Measurements from ENCODE around the gene FUT9.

GRCh38 chr6:96086745-96087144 is 71.0 kb downstream of the FUT9 start:
- TF ChIP-seq POLR2A (IDR thresholded peaks at IDR 0.05; ENCODE audit: low read length), result no peak
- no peak for TF ChIP-seq GATA1 (IDR thresholded peaks at IDR 0.05; ENCODE audit: low read depth, low read length)
